SU-DHL-6 (cell line): ENCODE measurements around the gene TMEM9.

ENCODE experiments used
- H2AFZ ChIP-seq: fragments of 200-600 bp; sonication (generic); 2 replicates; pipeline ENCODE4 v1.6.1; 2014; ENCODE audit warnings: low read depth, mild to moderate bottlenecking, moderate library complexity, mixed read lengths, antibody characterized with exemption, low read length; ENCODE audit not compliant: severe bottlenecking
- H3F3A ChIP-seq: fragments of 200-600 bp; shearing (Covaris generic); 2 replicates; pipeline ENCODE4 v1.6.0; 2016; ENCODE audit warnings: antibody characterized with exemption, mild to moderate bottlenecking; ENCODE audit not compliant: insufficient read depth
- H3K27ac ChIP-seq: fragments of 200-600 bp; sonication (generic); 2 replicates; pipeline ENCODE4 v1.5.1; 2016; ENCODE audit warnings: low read depth, mild to moderate bottlenecking, low read length, moderate library complexity, mixed read lengths
- H3K27me3 ChIP-seq: fragments of 200-600 bp; sonication (generic), shearing (Covaris generic); 2 replicates; pipeline ENCODE4 v1.6.0; 2014; ENCODE audit warnings: mild to moderate bottlenecking, low read length
- H3K36me3 ChIP-seq: fragments of 200-600 bp; sonication (generic); 2 replicates; pipeline ENCODE4 v1.6.1; 2014; ENCODE audit warnings: mild to moderate bottlenecking, low read length, mixed read lengths
- H3K4me2 ChIP-seq: fragments of 300-600, 200-600 bp; shearing (Covaris generic), sonication (generic); 2 replicates; pipeline ENCODE4 v1.6.0; 2014; ENCODE audit warnings: low read length, low read depth, mild to moderate bottlenecking; ENCODE audit not compliant: poor library complexity, severe bottlenecking
- H3K4me3 ChIP-seq: fragments of 200-600 bp; sonication (generic); 2 replicates; pipeline ENCODE4 v1.5.1; 2014; ENCODE audit warnings: antibody characterized with exemption, low read length, mild to moderate bottlenecking, mixed read lengths; ENCODE audit not compliant: insufficient read depth, poor library complexity, severe bottlenecking
- H3K79me2 ChIP-seq: fragments of 200-600 bp; sonication (generic); 2 replicates; pipeline ENCODE4 v1.6.1; 2014; ENCODE audit warnings: mild to moderate bottlenecking, low read length, moderate library complexity; ENCODE audit not compliant: insufficient read depth
- H3K9ac ChIP-seq: fragments of 200-600 bp; sonication (generic); 2 replicates; pipeline ENCODE4 v1.7.0; 2014; ENCODE audit warnings: mild to moderate bottlenecking, low read length
- H3K9me2 ChIP-seq: fragments of 200-600 bp; sonication (generic); replicated peaks from 2 replicates; pipeline ENCODE4 v1.6.1; 2014; ENCODE audit warnings: low read length; ENCODE audit not compliant: insufficient read depth
- H3K9me3 ChIP-seq: fragments of 200-600 bp; sonication (generic); 2 replicates; pipeline ENCODE4 v1.6.1; 2014; ENCODE audit warnings: low read length, mixed read lengths; ENCODE audit not compliant: insufficient read depth
- H4K20me1 ChIP-seq: fragments of 200-600 bp; sonication (generic); 2 replicates; pipeline ENCODE4 v1.6.1; 2014; ENCODE audit warnings: low read depth, mild to moderate bottlenecking, antibody characterized with exemption, low read length, moderate library complexity, mixed read lengths
- EZH2phosphoT487 ChIP-seq: fragments of 200-600 bp; sonication (generic), shearing (Covaris generic); conservative IDR thresholded peaks from 2 replicates; pipeline ENCODE4 v1.6.1; 2018; ENCODE audit warnings: mild to moderate bottlenecking, antibody characterized with exemption, low read length, moderate library complexity, mixed read lengths
- TF ChIP-seq, protein P1 (sequence below): fragments of 200-600 bp; sonication (generic); IDR thresholded peaks from one replicate; pipeline ENCODE4 v1.5.1; 2017; ENCODE audit warnings: antibody characterized with exemption, mild to moderate bottlenecking, low read length, moderate library complexity; ENCODE audit not compliant: insufficient read depth, poor library complexity, severe bottlenecking

Gene TMEM9

DNA sequence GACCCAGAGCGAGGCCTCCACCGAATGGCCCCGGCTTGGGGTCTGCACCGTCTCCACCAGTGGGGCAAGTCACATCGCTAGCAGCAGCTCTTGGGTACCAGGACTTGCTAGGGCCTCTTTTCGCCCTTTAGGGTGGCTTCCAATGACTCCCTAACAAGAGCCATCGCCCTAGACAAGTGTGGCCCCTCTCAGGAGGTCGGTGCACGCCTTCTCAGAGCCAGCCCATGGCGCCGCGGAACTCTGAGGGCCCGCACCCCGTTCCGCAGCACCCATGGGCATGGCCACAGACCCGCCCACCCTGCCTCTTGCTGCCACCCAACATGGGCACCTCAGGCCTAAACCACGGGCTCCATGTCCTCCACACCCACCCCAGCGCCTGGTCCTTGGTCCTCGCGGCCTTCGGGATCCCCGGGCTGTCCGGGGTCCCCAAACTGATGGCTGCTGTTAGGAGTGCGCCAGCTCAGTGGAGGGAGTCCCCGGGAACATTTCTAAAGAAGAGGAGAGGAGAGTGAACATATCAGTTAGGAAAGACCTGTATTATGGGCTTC, 38.8 kb downstream of the TMEM9 start:
- Histone ChIP-seq H3K9me3 (no peaks in the 10 kb centered on the region), H3K4me3 (no peak overlapping the region), H3K27me3 (no peaks in the 10 kb centered on the region), H3F3A (no peaks in the 10 kb centered on the region), H3K36me3 (no peaks in the 10 kb centered on the region), H4K20me1 (no peaks in the 10 kb centered on the region), H3K9ac (no peak overlapping the region), H3K27ac (no peak overlapping the region), H2AFZ (no peak overlapping the region), H3K9me2 (no peaks in the 10 kb centered on the region), H3K79me2 (no peaks in the 10 kb centered on the region), H3K4me2 (no peak overlapping the region)
- TF ChIP-seq EZH2phosphoT487: no peak
- TF ChIP-seq, protein P1, sequence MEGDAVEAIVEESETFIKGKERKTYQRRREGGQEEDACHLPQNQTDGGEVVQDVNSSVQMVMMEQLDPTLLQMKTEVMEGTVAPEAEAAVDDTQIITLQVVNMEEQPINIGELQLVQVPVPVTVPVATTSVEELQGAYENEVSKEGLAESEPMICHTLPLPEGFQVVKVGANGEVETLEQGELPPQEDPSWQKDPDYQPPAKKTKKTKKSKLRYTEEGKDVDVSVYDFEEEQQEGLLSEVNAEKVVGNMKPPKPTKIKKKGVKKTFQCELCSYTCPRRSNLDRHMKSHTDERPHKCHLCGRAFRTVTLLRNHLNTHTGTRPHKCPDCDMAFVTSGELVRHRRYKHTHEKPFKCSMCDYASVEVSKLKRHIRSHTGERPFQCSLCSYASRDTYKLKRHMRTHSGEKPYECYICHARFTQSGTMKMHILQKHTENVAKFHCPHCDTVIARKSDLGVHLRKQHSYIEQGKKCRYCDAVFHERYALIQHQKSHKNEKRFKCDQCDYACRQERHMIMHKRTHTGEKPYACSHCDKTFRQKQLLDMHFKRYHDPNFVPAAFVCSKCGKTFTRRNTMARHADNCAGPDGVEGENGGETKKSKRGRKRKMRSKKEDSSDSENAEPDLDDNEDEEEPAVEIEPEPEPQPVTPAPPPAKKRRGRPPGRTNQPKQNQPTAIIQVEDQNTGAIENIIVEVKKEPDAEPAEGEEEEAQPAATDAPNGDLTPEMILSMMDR: no peak

DNA sequence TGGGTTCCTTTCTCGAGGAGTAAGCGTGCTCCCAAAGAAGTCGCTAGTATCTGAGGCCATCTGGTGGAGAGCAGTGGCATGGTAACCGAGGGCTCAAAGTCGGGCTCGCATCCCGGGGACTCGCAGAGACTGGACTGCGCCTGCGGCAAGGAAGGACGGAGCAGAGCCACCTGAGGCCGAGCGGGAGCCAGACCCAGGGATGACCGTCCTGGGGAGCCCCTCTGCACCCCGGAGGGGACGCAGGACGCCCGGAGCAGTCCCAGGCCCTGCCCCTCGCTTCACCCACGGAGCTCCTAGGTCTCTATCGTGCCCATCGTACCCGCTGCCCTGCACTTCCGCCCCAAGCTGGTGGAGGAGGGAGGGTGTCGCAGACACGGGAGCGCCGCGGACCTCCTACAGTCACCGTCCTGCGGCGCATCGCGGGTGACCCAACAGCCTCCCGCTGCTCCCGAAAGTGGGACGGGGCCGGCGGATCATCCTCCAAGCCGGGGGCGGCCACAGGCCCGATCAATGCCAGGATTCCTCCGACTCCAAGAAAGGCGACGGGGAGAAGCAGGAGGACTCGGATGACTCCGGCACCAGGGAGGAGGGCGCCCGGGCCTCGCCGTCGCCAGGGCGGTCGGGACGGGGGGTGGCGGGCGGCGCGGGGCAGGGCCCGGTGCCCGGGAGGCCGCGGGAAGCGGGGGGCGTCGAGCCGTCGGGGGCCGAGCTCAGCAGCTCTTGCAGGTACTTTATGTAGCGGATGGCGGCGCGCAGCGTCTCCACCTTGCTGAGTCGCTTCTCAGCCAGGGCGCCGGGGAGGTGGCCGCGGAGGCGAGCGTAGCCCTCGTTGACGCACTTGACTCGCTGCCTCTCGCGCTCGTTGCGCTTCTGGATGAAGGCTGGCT, 39.8 kb downstream of the TMEM9 start:
- Histone ChIP-seq H3K9ac (no peak overlapping the region), H3K9me2 (no peaks in the 10 kb centered on the region)

DNA sequence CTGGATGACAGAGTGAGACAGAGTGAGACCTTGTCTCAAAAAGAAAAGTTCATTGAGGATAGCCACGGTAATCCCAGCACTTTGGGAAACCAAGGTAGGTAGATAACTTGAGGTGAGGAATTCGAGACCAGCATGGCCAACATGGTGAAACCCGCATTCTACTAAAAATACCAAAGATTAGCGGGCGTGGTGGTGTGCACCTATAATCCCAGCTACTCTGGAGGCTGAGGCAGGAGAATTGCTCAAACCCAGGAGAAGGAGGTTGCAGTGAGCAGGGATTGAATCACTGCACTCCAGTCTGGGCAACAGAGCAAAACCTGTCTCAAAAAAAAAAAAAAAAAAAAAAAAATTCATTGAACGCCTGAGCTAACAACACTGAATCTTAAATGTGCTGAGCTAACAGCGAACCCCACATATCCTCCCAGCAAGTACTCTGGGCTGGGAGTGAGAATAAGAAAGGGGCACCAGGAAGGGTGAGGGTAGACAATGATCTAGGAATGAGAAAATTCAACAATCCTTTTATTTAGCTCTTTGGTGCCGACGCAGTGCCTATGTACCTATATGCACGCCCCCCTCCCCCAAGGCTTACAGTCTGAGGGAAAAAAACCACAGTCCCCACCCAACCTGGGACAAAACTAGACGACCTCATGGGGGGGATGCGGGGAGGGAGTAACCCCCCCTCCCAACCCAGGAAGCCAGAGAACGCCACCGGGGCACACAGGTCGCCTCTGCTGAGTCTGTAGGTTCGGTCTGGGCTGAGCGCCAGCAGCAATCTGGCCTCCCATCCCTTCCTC, 40.6 kb downstream of the TMEM9 start:
- Histone ChIP-seq H3K36me3 (no peaks in the 10 kb centered on the region), H3K9ac (no peak overlapping the region), H4K20me1 (no peaks in the 10 kb centered on the region), H3F3A (no peaks in the 10 kb centered on the region), H3K79me2 (no peaks in the 10 kb centered on the region), H3K27ac (no peak overlapping the region), H3K4me2 (no peak overlapping the region), H2AFZ (no peak overlapping the region), H3K4me3 (no peak overlapping the region), H3K9me2 (no peaks in the 10 kb centered on the region), H3K27me3 (no peaks in the 10 kb centered on the region), H3K9me3 (no peaks in the 10 kb centered on the region)
- TF ChIP-seq, protein P1: no peak
- TF ChIP-seq EZH2phosphoT487: no peak

More for the DNA sequence above, 39.8 kb downstream of the TMEM9 start:
- H3K9me3 ChIP-seq: no peaks in the 10 kb centered on the region
- no peak overlapping the region for H3K4me2 ChIP-seq
- H3K27ac ChIP-seq: no peak overlapping the region
- no peaks in the 10 kb centered on the region for H3F3A ChIP-seq
- no peaks in the 10 kb centered on the region for H4K20me1 ChIP-seq
- H3K27me3 ChIP-seq: no peaks in the 10 kb centered on the region
- H3K36me3 ChIP-seq: no peaks in the 10 kb centered on the region
- H3K4me3 ChIP-seq: no peak overlapping the region
- no peak overlapping the region for H2AFZ ChIP-seq
- no peaks in the 10 kb centered on the region for H3K79me2 ChIP-seq
- TF ChIP-seq, protein P1: peak; percentile 26
- TF ChIP-seq EZH2phosphoT487: no peak
